Measurements from ENCODE around the gene HIP1. TPM values are rescaled to one million over a fixed set of nuclear protein-coding genes. Genes with fewer than 3 reads are reported as not detected.
A peak's percentile ranks its signal among the peaks of the same experiment; 100 is the strongest.

HIP1 gene
- total and polyA plus RNA-seq, 2 of the 4 experiments (the other 2 are of a cell fraction): 6.8 to 10.0 TPM

- Histone ChIP-seq H3K18ac (ENCODE audit: low read depth, low read length) (no peak overlapping the region), H3K4me3 (ENCODE audit: insufficient read depth, low read depth, low read length) (no peak overlapping the region), H2BK15ac (ENCODE audit: low read depth, low read length) (no peak overlapping the region), H4K20me1 (ENCODE audit: insufficient read depth, low read length) (no peaks in the 10 kb centered on the region), H3K27ac (ENCODE audit: insufficient read depth, low read length) (no peak overlapping the region), H3K56ac (ENCODE audit: extremely low read depth, insufficient read depth, low read length) (no peak overlapping the region), H4K5ac (ENCODE audit: low read depth, low read length) (no peak overlapping the region), H2AFZ (replicated peaks; ENCODE audit: low read length, poor library complexity) (no peak overlapping the region), H4K91ac (ENCODE audit: insufficient read depth, low read depth, low read length) (no peak overlapping the region), H3K36me3 (ENCODE audit: control insufficient read depth, insufficient read depth, low read length) (no peaks in the 10 kb centered on the region), H3K4me1 (ENCODE audit: control insufficient read depth, insufficient read depth, low read length) (no peaks in the 10 kb centered on the region; the same call in none of the 2 replicates), H3K9me1 (ENCODE audit: insufficient read depth, low read length) (no peaks in the 10 kb centered on the region), H3K9me3 (ENCODE audit: control insufficient read depth, insufficient read depth, low read length) (no peaks in the 10 kb centered on the region), H4K8ac (ENCODE audit: low read depth in 2 of 2, low read length in 2 of 2) (no peak overlapping the region), H2AK5ac (ENCODE audit: low read depth, low read length) (no peak overlapping the region; the same call in 1 of the 2 replicates), H3K4ac (ENCODE audit: low read depth, low read length) (no peak overlapping the region), H3K4me2 (ENCODE audit: low read depth, low read length) (no peak overlapping the region), H2BK20ac (ENCODE audit: low read depth, low read length) (no peak overlapping the region), H2AK9ac (replicated peaks; ENCODE audit: low read depth, low read length, poor library complexity) (no peak overlapping the region), H2BK5ac (ENCODE audit: low read depth, low read length, poor library complexity, severe bottlenecking) (no peak overlapping the region), H3K14ac (replicated peaks; ENCODE audit: low read depth, low read length) (peak overlapping the region; percentile 7; the same call in 1 of the 2 replicates), H3K9ac (ENCODE audit: low read depth, low read length) (no peak overlapping the region), H3K27me3 (ENCODE audit: control insufficient read depth, insufficient read depth, low read length) (no peaks in the 10 kb centered on the region), H2BK120ac (ENCODE audit: low read depth, low read length) (no peak overlapping the region), H3K79me1 (ENCODE audit: low read depth in 1 of 2, low read length in 2 of 2) (no peaks in the 10 kb centered on the region), H3K23ac (ENCODE audit: low read depth, low read length) (no peak overlapping the region)
- dilution Hi-C loops (cut with HindIII; ENCODE audit: low sequenced_read_pairs, unreplicated experiment) (no loop called here), in situ Hi-C loops (cut with MboI; ENCODE audit: low sequenced_read_pairs) (no loop called here), intact Hi-C loops (cut with micrococcal nuclease) (no loop called here)
- no peak for DNase-seq
- BruUV-seq (replicated peaks): no TSS peak
- no peak for TF ChIP-seq RAD21 (IDR thresholded peaks at IDR 0.05; ENCODE audit: low read length)
- no peak for TF ChIP-seq SMC3 (IDR thresholded peaks at IDR 0.05; ENCODE audit: low read depth, low read length)
- TF ChIP-seq ELK1 (IDR thresholded peaks at IDR 0.05; ENCODE audit: borderline replicate concordance, low read depth, low read length): no peak
- no peak for TF ChIP-seq MXI1 (IDR thresholded peaks at IDR 0.05; ENCODE audit: borderline replicate concordance, low read depth, low read length)
- TF ChIP-seq BHLHE40 (IDR thresholded peaks at IDR 0.05; ENCODE audit: low read depth, low read length): no peak
- TF ChIP-seq CHD1 (IDR thresholded peaks at IDR 0.05; ENCODE audit: low read depth, low read length): no peak
- TF ChIP-seq RCOR1 (IDR thresholded peaks at IDR 0.05; ENCODE audit: insufficient replicate concordance, low read length): no peak
- no peak for TF ChIP-seq RFX5 (IDR thresholded peaks at IDR 0.05; ENCODE audit: low read depth, low read length)
- no peak for TF ChIP-seq POLR2A (IDR thresholded peaks at IDR 0.05; ENCODE audit: low read depth, low read length)
- no peak for TF ChIP-seq MAZ (IDR thresholded peaks at IDR 0.05; ENCODE audit: borderline replicate concordance, low read depth, low read length)
- WGBS, 2 experiments (ENCODE audit: extremely low coverage in 2 of 2, insufficient read length in 1 of 2): no CpG with 5 or more reads among the region's 13 CpGs
- CTCF ChIA-PET: no interaction called here
- ATAC-seq (ENCODE audit: low read depth): no peak
- POLR2A ChIA-PET (ENCODE audit: unreplicated experiment): no interaction called here
Measured at GRCh38 chr7:75660566-75661215, 78.0 kb downstream of the HIP1 start.
